Measurements from ENCODE around the gene STAT5B.
"Not testable (repeated sequence)": the region's sequence is repeated elsewhere in the genome, so short reads cannot be mapped to it uniquely, and the experiment has no call there.

Gene STAT5B

GRCh38 chr17:42276359-42276608 is at the start of gene STAT5B:
STAT5B (minus strand) TSS chr17:42276391; CDS start chr17:42232127, 44,264 bp downstream.
- peak; percentile 75 for DNase-seq

- no peak for DNase-seq
Observed at GRCh38 chr17:42325026-42325425, 48.8 kb upstream of the STAT5B start.

- no peak for DNase-seq
Observed at GRCh38 chr17:42323268-42323773, 47.1 kb upstream of the STAT5B start.

DNA sequence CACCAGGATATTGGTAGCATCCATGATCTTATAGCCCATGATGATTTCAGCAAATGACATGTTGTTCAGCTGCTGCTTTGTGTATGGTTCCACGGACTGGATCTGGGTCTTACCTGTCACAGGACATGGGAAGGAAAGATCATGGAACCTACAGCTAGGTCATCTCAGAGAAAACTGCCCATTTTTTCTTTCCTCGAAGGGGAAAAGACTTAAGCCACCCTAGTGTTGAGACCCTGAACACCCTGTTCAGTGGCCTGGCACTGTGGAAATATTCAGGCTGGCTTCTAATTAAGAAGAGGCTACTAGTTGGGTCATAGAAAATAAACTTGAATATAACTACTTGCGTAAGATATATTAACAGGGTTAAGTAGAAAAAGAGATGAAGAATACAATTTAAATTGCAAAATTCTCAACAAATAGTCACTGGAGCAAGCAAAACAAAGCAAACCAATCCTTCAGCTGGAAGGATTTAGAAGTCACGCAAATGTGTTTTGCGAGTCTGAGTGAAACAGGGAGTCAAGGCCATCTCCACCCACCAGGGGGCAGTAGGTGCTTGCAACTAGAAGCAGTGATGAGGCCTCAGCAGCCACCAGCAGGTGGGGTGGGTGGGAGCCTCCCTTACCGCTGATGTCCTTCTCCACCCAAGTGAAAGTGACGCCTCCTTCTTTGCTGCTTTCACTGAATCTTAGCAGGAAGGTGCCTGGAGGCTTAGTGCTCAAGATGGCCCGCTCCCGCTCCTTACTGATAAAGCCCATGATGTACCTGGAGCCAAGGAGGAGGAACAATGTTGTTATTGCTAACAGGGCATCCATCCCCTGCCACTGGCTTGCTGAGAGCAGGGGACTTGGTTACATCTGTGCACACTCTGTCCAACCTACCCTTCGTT is 46.4 kb upstream of the STAT5B start:
- peak; percentile 97 for DNase-seq

- peak; percentile 64 for DNase-seq
Observed at GRCh38 chr17:42321555-42321954, 45.4 kb upstream of the STAT5B start.

GRCh38 chr17:42317967-42318366 is 41.8 kb upstream of the STAT5B start:
- DNase-seq: not testable (repeated sequence)

GRCh38 chr17:42317266-42317845 is 41.2 kb upstream of the STAT5B start:
- peak; percentile 54 for DNase-seq

DNA sequence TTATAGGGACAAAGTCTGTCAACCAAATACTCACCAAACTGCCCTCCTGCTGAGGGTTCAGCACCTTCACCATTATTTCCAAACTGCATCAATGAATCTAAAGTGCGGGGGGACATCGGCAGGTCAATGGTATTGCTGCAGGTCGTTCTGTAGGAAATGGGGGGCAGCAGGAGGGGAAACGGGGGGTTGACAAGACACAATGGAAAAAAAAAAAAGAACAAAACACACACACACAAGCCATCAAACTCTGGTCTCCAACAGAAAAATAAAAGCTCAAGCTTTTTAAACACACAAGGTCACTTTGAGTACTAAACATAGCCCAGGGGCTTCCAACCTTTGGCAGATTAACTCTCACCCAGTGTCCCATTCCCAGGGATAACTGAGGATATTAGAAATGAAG is 40.6 kb upstream of the STAT5B start:
- no peak for DNase-seq

- DNase-seq: no peak
Observed at GRCh38 chr17:42315402-42316156, 39.4 kb upstream of the STAT5B start.

- DNase-seq: no peak
Observed at GRCh38 chr17:42313773-42314566, 37.8 kb upstream of the STAT5B start.

- DNase-seq: peak; percentile 51
Observed at GRCh38 chr17:42313389-42313772, 37.2 kb upstream of the STAT5B start.

DNA sequence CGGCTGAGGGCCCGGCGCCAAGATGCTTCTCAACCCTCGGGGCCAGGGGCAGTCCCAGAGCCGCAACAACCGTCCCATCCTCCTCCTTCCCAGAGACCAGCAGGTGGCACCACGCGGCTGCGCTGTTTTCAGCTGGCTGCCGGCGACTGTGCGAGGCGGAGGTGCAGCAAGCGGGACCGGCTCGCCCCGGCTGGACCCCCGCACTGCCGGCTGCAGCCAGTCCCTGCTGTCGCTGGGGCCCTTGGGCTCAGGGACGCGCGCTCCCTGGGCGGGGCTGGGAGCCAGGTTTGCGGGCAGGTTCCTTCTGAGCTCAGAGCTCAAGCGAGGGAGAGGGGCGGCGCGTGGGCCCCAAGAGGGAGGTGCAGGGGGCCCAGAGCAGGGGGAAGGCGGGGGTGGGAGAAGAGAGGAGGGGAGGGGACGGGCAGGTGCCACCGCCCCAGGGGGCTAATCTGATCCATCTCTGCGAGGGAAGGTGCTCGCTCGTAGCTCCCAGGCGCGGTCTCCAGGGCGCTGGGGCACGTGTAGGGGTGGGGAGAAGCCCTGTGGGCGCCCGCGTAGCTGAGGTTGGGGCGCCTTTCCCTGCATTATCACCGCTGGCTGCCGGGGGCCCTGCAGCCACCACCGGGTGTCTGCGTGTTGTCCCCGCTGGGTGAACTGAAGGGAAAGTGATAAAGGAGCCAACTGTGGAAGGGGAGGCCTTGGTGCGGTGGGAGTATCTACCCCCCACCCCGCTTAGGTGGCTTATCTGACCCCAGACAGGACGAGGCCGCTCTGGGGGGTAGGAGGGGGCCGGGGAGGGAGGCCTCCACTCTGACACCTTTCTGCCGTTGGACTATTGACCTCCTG is 36.3 kb upstream of the STAT5B start:
- peak; percentile 95 for DNase-seq

DNA sequence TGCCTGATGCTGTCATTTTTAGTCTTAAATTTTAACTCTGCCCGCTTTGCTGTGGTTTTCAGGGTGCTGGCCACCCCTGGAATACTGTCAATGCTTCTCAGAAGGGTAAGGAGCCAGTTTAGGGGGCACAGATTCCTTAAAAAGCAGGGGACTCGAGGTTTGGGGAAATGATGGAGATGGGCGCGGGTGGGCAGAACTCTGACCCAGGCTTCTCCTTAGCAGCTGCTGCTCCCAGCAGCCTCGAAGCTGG is 35.8 kb upstream of the STAT5B start:
- DNase-seq: no peak

- peak; percentile 96 for DNase-seq
Observed at GRCh38 chr17:42311240-42312034, 35.2 kb upstream of the STAT5B start.

DNA sequence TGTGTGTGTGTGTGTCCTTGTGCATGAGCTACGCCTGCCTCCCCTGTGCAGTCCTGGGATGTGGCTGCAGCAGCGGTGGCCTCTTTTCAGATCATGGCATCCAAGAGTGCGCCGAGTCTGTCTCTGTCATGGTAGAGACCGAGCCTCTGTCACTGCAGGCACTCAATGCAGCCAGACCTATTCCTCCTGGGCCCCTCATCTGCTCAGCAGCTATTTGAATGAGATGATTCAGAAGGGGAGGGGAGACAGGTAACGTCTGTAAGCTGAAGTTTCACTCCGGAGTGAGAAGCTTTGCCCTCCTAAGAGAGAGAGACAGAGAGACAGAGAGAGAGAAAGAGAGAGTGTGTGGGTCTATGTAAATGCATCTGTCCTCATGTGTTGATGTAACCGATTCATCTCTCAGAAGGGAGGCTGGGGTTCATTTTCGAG is 34.6 kb upstream of the STAT5B start:
- DNase-seq: no peak

DNA sequence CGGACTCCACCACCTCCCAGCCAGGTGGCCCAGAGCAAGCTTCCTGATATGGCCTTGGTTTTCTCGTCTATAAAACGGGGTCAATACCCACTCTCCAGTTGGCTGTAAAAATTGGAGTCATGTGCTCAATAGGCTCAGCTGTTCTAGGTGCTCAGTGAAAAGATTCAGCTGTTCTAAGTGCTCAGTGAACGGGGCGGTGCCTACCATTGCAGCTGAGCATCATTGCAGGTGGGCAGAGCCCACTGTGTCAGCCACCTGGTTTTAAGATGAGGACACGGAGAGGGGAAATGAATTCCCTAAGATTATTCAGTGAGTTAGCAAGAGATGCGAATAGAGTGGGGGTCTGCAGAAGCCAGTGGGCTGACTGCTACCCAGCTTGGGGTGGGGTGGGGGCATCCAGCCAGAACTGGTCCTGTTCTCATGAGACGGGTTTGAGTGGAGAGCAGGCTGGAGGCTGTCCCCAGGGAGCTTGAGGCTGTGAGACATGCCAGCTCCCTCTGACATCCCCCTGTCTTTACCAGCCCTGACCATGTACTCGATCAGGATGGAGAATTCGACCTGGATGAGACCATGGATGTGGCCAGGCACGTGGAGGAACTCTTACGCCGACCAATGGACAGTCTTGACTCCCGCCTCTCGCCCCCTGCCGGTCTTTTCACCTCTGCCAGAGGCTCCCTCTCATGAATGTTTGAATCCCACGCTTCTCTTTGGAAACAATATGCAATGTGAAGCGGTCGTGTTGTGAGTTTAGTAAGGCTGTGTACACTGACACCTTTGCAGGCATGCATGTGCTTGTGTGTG is 34.0 kb upstream of the STAT5B start:
- DNase-seq: no peak

- no peak for DNase-seq
Observed at GRCh38 chr17:42309142-42309541, 33.0 kb upstream of the STAT5B start.

- DNase-seq: no peak
Observed at GRCh38 chr17:42308446-42308845, 32.3 kb upstream of the STAT5B start.

- no peak for DNase-seq
Observed at GRCh38 chr17:42307362-42307927, 31.3 kb upstream of the STAT5B start.

DNA sequence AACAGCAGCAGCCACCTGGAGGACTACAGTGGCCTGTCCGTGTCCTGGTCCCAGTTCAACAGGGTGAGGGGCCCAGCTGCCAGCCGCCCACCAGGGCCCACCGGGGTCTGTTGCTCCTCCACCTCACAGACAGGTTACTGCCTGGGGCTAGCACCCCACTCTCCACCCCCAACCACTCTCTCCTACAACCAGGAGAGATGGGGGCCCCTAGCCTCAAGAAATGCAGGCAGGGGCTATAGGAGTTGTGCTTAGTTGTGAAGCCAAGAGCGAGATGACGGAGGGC is 30.1 kb upstream of the STAT5B start:
- no peak for DNase-seq

All from NCI-H82 (cell line).